OCI-LY7 (cell line): Measurements from ENCODE around the gene IFITM2. TPM values are rescaled to one million over a fixed set of nuclear protein-coding genes. Genes with fewer than 3 reads are reported as not detected.

Experiments
- BruUV-seq: library from RNA; stranded (reverse); fragments of 400-500 nt; replicated peaks from 2 replicates; lab custom pipeline; 2021; lab: Mats Ljungman, UMichigan
- CTCF ChIA-PET: fragments of 300-600 bp; sonication (Branson Sonifier 250); formaldehyde crosslinking; loops from one replicate; lab custom pipeline; 2022; ENCODE audit warnings: antibody characterized with exemption; ENCODE audit not compliant: unreplicated experiment; lab: Charles Lee
- POLR2A ChIA-PET: fragments of 300-600 bp; sonication (Branson Sonifier 250); formaldehyde crosslinking; loops from one replicate; lab custom pipeline; 2022; ENCODE audit warnings: antibody characterized with exemption; lab: Charles Lee
- DNase-seq: peaks from one replicate; pipeline ENCODE4 v3.0.0-alpha.2; 2015; ENCODE audit warnings: low spot score
- H2AFZ ChIP-seq: fragments of 200-600 bp; sonication (generic), shearing (Covaris generic); 2 replicates; pipeline ENCODE4 v1.6.1; 2014; ENCODE audit warnings: mild to moderate bottlenecking, antibody characterized with exemption, low read length, moderate library complexity
- H3K27ac ChIP-seq: fragments of 200-600 bp; sonication (generic); 2 replicates; pipeline ENCODE4 v1.5.1; 2014; ENCODE audit warnings: mixed run types, low read depth, mild to moderate bottlenecking, moderate library complexity, low read length, inconsistent platforms; ENCODE audit not compliant: poor library complexity, severe bottlenecking
- H3K36me3 ChIP-seq: fragments of 200-600 bp; sonication (generic); 2 replicates; pipeline ENCODE4 v1.6.1; 2014; ENCODE audit warnings: mild to moderate bottlenecking, antibody characterized with exemption, low read length, moderate library complexity, mixed read lengths; ENCODE audit not compliant: insufficient read depth
- H3K4me1 ChIP-seq: fragments of 200-600 bp; sonication (generic); 2 replicates; pipeline ENCODE4 v1.5.1; 2014; ENCODE audit warnings: mild to moderate bottlenecking, low read length; ENCODE audit not compliant: insufficient read depth, poor library complexity, severe bottlenecking
- H3K4me2 ChIP-seq: fragments of 200-600 bp; sonication (generic); 2 replicates; pipeline ENCODE4 v1.6.1; 2014; ENCODE audit warnings: mild to moderate bottlenecking, low read length
- H3K4me3 ChIP-seq: fragments of 200-600 bp; sonication (generic); 2 replicates; pipeline ENCODE4 v1.5.1; 2014; ENCODE audit warnings: mild to moderate bottlenecking, low read depth, low read length; ENCODE audit not compliant: poor library complexity, severe bottlenecking
- H3K79me2 ChIP-seq: fragments of 200-600 bp; sonication (generic); 2 replicates; pipeline ENCODE4 v1.6.1; 2016; ENCODE audit warnings: low read depth, mild to moderate bottlenecking, low read length, moderate library complexity, mixed read lengths; ENCODE audit not compliant: insufficient read depth
- H3K9me2 ChIP-seq: fragments of 200-600 bp; sonication (generic); 2 replicates; pipeline ENCODE4 v1.6.1; 2016; ENCODE audit warnings: mild to moderate bottlenecking, low read length, mixed read lengths; ENCODE audit not compliant: insufficient read depth
- H3K9me3 ChIP-seq: fragments of 200-600 bp; sonication (generic); 2 replicates; pipeline ENCODE4 v1.6.1; 2014; ENCODE audit warnings: mild to moderate bottlenecking, mixed run types, low read length, mixed read lengths
- H4K20me1 ChIP-seq: fragments of 200-600 bp; sonication (generic); 2 replicates; pipeline ENCODE4 v1.6.1; 2014; ENCODE audit warnings: mild to moderate bottlenecking, antibody characterized with exemption, low read length, moderate library complexity, mixed read lengths; ENCODE audit not compliant: insufficient read depth
- CTCF ChIP-seq: fragments of 200-600 bp; sonication (generic); conservative IDR thresholded peaks from 2 replicates; pipeline ENCODE4 v1.5.1; 2014; ENCODE audit warnings: mild to moderate bottlenecking, antibody characterized with exemption, low read length, moderate library complexity, mixed read lengths
- EZH2phosphoT487 ChIP-seq: fragments of 200-600 bp; sonication (generic); IDR thresholded peaks from 2 replicates; pipeline ENCODE4 v1.6.1; 2018; ENCODE audit warnings: low read depth, borderline replicate concordance, mild to moderate bottlenecking, mixed run types, antibody characterized with exemption, low read length, moderate library complexity, mixed read lengths
- intact Hi-C: fragments of 100-400 bp; cut with micrococcal nuclease; formaldehyde crosslinking; loops from one replicate; pipeline ENCODE4 v1.10.0; 2022; ENCODE audit not compliant: unreplicated experiment
- total RNA-seq, 2 experiments: library from RNA; depleted of rRNA in 1 of 2; stranded (reverse); fragments of >200 nt in 1 of 2; shearing (Covaris generic) in 1 of 2; gene quantifications; 2 replicates each; pipeline ENCODE4 v1.2.3, GENCODE V29; 2014 to 2022

IFITM2 gene
- total RNA-seq, 2 experiments from 2014 or later, result 22.1 to 117 TPM

GRCh38 chr11:304915-305843, 2.4 kb upstream of the IFITM2 start:
- Histone ChIP-seq H2AFZ (no peak overlapping the region), H3K9me3 (no peaks in the 10 kb centered on the region), H4K20me1 (no peaks in the 10 kb centered on the region), H3K4me3 (no peak overlapping the region), H3K27ac (no peak overlapping the region), H3K4me1 (peaks cover 31% of the 10 kb centered on the region), H3K36me3 (no peaks in the 10 kb centered on the region), H3K9me2 (no peaks in the 10 kb centered on the region), H3K79me2 (no peaks in the 10 kb centered on the region), H3K4me2 (no peak overlapping the region)
- ChIA-PET CTCF (interaction anchor here (0.6 to 1.1 kb wide), 3 partner anchors 50 to 208 kb away, joined by 3 to 4 read pairs (median 3); no protein-coding TSS in a partner anchor), POLR2A (interaction anchor here (0.6 to 1.5 kb wide), 4 partner anchors 12 to 187 kb away, joined by 3 to 6 read pairs (median 4); no protein-coding TSS in a partner anchor)
- intact Hi-C loops, result loop anchor here (1.0 to 10.0 kb wide), 4 partner anchors 50 to 143 kb away; no protein-coding TSS in a partner anchor
- DNase-seq, result peak; percentile 80
- no TSS peak for BruUV-seq
- TF ChIP-seq EZH2phosphoT487 (no peak), CTCF (peak; percentile 85)

GRCh38 chr11:305844-306211, 1.8 kb upstream of the IFITM2 start:
- no peak overlapping the region for H3K27ac ChIP-seq
- H3K9me3 ChIP-seq, result no peaks in the 10 kb centered on the region
- no peaks in the 10 kb centered on the region for H3K79me2 ChIP-seq
- no peaks in the 10 kb centered on the region for H3K36me3 ChIP-seq
- DNase-seq, result no peak
- ChIA-PET CTCF (interaction anchor here (0.6 to 1.5 kb wide), 3 partner anchors 35 to 57 kb away, joined by 3 to 5 read pairs (median 3); no protein-coding TSS in a partner anchor), POLR2A (interaction anchor here (1.2 to 1.5 kb wide), 2 partner anchors 11 to 49 kb away, joined by 4 to 6 read pairs; no protein-coding TSS in a partner anchor)
- TF ChIP-seq CTCF, result no peak
- no peak for TF ChIP-seq EZH2phosphoT487
- BruUV-seq, result no TSS peak
- H3K9me2 ChIP-seq, result no peaks in the 10 kb centered on the region
- H4K20me1 ChIP-seq, result no peaks in the 10 kb centered on the region
- no peak overlapping the region for H3K4me3 ChIP-seq
- intact Hi-C loops, result loop anchor here (1.0 to 10.0 kb wide), 4 partner anchors 49 to 142 kb away; no protein-coding TSS in a partner anchor
- no peak overlapping the region for H2AFZ ChIP-seq
- H3K4me2 ChIP-seq, result no peak overlapping the region
- peaks cover 31% of the 10 kb centered on the region for H3K4me1 ChIP-seq
